Neural cell (in vitro differentiated cells): ENCODE results near the gene TROAP. TPM values are rescaled to one million over a fixed set of nuclear protein-coding genes. Genes with fewer than 3 reads are reported as not detected.

Source experiments
- H2AFZ ChIP-seq: fragments of 200-600, 300-800 bp; sonication (generic), shearing (Covaris generic); 2 replicates; pipeline ENCODE4 v1.6.0; 2014; ENCODE audit warnings: low read depth, mild to moderate bottlenecking, antibody characterized with exemption, low read length, moderate library complexity
- H3F3A ChIP-seq: fragments of 200-600 bp; shearing (Covaris generic); 2 replicates; pipeline ENCODE4 v1.6.1; 2016; ENCODE audit warnings: mild to moderate bottlenecking, moderate library complexity, mixed read lengths, antibody characterized with exemption, low read length; ENCODE audit not compliant: insufficient read depth, poor library complexity, severe bottlenecking
- H3K27ac ChIP-seq: fragments of 200-600, 300-800 bp; sonication (generic), shearing (Covaris generic); 2 replicates; pipeline ENCODE4 v1.5.1; 2014; ENCODE audit warnings: mild to moderate bottlenecking, low read length, moderate library complexity
- H3K27me3 ChIP-seq: fragments of 300-800, 200-600 bp; sonication (generic), shearing (Covaris generic); 2 replicates; pipeline ENCODE4 v1.6.0; 2014; ENCODE audit warnings: mild to moderate bottlenecking, low read depth, low read length, moderate library complexity; ENCODE audit not compliant: insufficient read depth
- H3K36me3 ChIP-seq: fragments of 300-800, 200-600 bp; sonication (generic), shearing (Covaris generic); 2 replicates; pipeline ENCODE4 v1.5.1; 2014; ENCODE audit warnings: mild to moderate bottlenecking, antibody characterized with exemption, low read length, moderate library complexity; ENCODE audit not compliant: insufficient read depth
- H3K4me2 ChIP-seq: fragments of 300-800, 200-600 bp; sonication (generic), shearing (Covaris generic); 2 replicates; pipeline ENCODE4 v1.6.0; 2014; ENCODE audit warnings: mild to moderate bottlenecking, low read length
- H3K4me3 ChIP-seq: fragments of 300-800, 200-600 bp; sonication (generic), shearing (Covaris generic); 2 replicates; pipeline ENCODE4 v1.5.1; 2014; ENCODE audit warnings: mild to moderate bottlenecking, low read length, moderate library complexity
- H3K79me2 ChIP-seq: fragments of 200-600 bp; shearing (Covaris generic); replicated peaks from 2 replicates; pipeline ENCODE4 v1.6.0; 2014; ENCODE audit warnings: mild to moderate bottlenecking, low read length, moderate library complexity; ENCODE audit not compliant: insufficient read depth
- H3K9ac ChIP-seq: fragments of 300-800, 200-600 bp; sonication (generic), shearing (Covaris generic); 2 replicates; pipeline ENCODE4 v1.6.1; 2016; ENCODE audit warnings: mild to moderate bottlenecking, low read length, mixed read lengths
- H3K9me2 ChIP-seq: fragments of 200-600 bp; shearing (Covaris generic); 2 replicates; pipeline ENCODE4 v1.6.1; 2016; ENCODE audit warnings: mild to moderate bottlenecking, low read length, mixed read lengths; ENCODE audit not compliant: insufficient read depth
- H3K9me3 ChIP-seq: fragments of 200-600, 300-800 bp; sonication (generic), shearing (Covaris generic); 2 replicates; pipeline ENCODE4 v1.6.1; 2016; ENCODE audit warnings: mild to moderate bottlenecking, mixed run types, low read length, moderate library complexity, mixed read lengths
- H4K20me1 ChIP-seq: fragments of 200-600 bp; shearing (Covaris generic); 2 replicates; pipeline ENCODE4 v1.6.1; 2016; ENCODE audit warnings: mild to moderate bottlenecking, mixed run types; ENCODE audit not compliant: insufficient read depth
- CTCF ChIP-seq: fragments of 450-650 bp; IDR thresholded peaks from 2 replicates; pipeline ENCODE4 v1.5.1; 2014; ENCODE audit warnings: antibody characterized with exemption, mild to moderate bottlenecking, moderate library complexity; ENCODE audit not compliant: poor library complexity, severe bottlenecking
- EP300 ChIP-seq: fragments of 450-650 bp; conservative IDR thresholded peaks from 2 replicates; pipeline ENCODE4 v1.6.1; 2014; ENCODE audit warnings: antibody characterized with exemption, mild to moderate bottlenecking, moderate library complexity; ENCODE audit not compliant: poor library complexity, severe bottlenecking
- EZH2 ChIP-seq: fragments of 200-600, 300-800 bp; shearing (Covaris generic), sonication (generic); IDR thresholded peaks from 2 replicates; pipeline ENCODE4 v1.6.1; 2014; ENCODE audit warnings: antibody characterized with exemption, low read length, borderline replicate concordance, mild to moderate bottlenecking; ENCODE audit not compliant: insufficient read depth, poor library complexity, severe bottlenecking
- MXI1 ChIP-seq: fragments of 450-650 bp; conservative IDR thresholded peaks from 2 replicates; pipeline ENCODE4 v1.6.1; 2014; ENCODE audit warnings: antibody characterized with exemption, mild to moderate bottlenecking; ENCODE audit not compliant: poor library complexity, severe bottlenecking
- POLR2AphosphoS5 ChIP-seq: IDR thresholded peaks from 2 replicates; pipeline ENCODE4 v1.6.1; 2012
- RAD21 ChIP-seq: fragments of 450-650 bp; conservative IDR thresholded peaks from 2 replicates; pipeline ENCODE4 v1.6.1; 2014; ENCODE audit warnings: antibody characterized with exemption, mild to moderate bottlenecking, moderate library complexity
- REST ChIP-seq: IDR thresholded peaks from 2 replicates; pipeline ENCODE4 v1.6.1; 2012; ENCODE audit warnings: borderline replicate concordance
- SMC3 ChIP-seq: fragments of 450-650 bp; conservative IDR thresholded peaks from 2 replicates; pipeline ENCODE4 v1.6.1; 2014; ENCODE audit warnings: antibody characterized with exemption, mild to moderate bottlenecking, moderate library complexity; ENCODE audit not compliant: poor library complexity
- TAF1 ChIP-seq: IDR thresholded peaks from 2 replicates; pipeline ENCODE4 v1.6.1; 2012; ENCODE audit warnings: low read depth
- polyA plus RNA-seq: library from polyadenylated mRNA; depleted of rRNA; stranded (reverse); fragments of >200 nt; gene quantifications from 2 replicates; pipeline ENCODE4 v1.2.3, GENCODE V29; 2014

Gene TROAP
- polyA plus RNA-seq, 1 donor from 2014 or later = 1.3 TPM

- H3K27ac ChIP-seq = no peak overlapping the region
- no peak overlapping the region for H2AFZ ChIP-seq
- TF ChIP-seq POLR2AphosphoS5 (no peak), REST (no peak), TAF1 (no peak), SMC3 (peak; percentile 75), MXI1 (no peak), RAD21 (peak; percentile 82), EP300 (no peak), CTCF (peak; percentile 76), EZH2 (no peak)
- no peaks in the 10 kb centered on the region for H3K9me3 ChIP-seq
- peaks cover 45% of the 10 kb centered on the region for H3K27me3 ChIP-seq
- H3K79me2 ChIP-seq = no peaks in the 10 kb centered on the region
- no peaks in the 10 kb centered on the region for H3K36me3 ChIP-seq
- no peak overlapping the region for H3K4me2 ChIP-seq
- no peaks in the 10 kb centered on the region for H3K9me2 ChIP-seq
- H3K9ac ChIP-seq = no peak overlapping the region
- H4K20me1 ChIP-seq = no peaks in the 10 kb centered on the region
- no peaks in the 10 kb centered on the region for H3F3A ChIP-seq
- no peak overlapping the region for H3K4me3 ChIP-seq
Measured at GRCh38 chr12:49331380-49332222, 8.5 kb downstream of the TROAP start.

GRCh38 chr12:49332441-49332861 is 9.4 kb downstream of the TROAP start:
- H3F3A ChIP-seq = no peaks in the 10 kb centered on the region
- H3K4me2 ChIP-seq = no peak overlapping the region
- H3K9me3 ChIP-seq = no peaks in the 10 kb centered on the region
- no peak overlapping the region for H3K9ac ChIP-seq
- H3K4me3 ChIP-seq = no peak overlapping the region
- H3K27me3 ChIP-seq = peaks cover 54% of the 10 kb centered on the region
- no peaks in the 10 kb centered on the region for H3K9me2 ChIP-seq
- H4K20me1 ChIP-seq = no peaks in the 10 kb centered on the region
- H3K79me2 ChIP-seq = no peaks in the 10 kb centered on the region
- TF ChIP-seq EP300 (no peak), CTCF (no peak), MXI1 (no peak), REST (no peak), EZH2 (no peak), TAF1 (no peak), RAD21 (no peak), POLR2AphosphoS5 (no peak), SMC3 (no peak)
- no peak overlapping the region for H3K27ac ChIP-seq
- H3K36me3 ChIP-seq = no peaks in the 10 kb centered on the region
- no peak overlapping the region for H2AFZ ChIP-seq
